Measurements from ENCODE around the gene CREB3L2. TPM values are rescaled to one million over a fixed set of nuclear protein-coding genes. Genes with fewer than 3 reads are reported as not detected.

CREB3L2 gene
- total and polyA plus RNA-seq, 8 donors = 6.6 to 38.4 (median 32.2) TPM

DNA sequence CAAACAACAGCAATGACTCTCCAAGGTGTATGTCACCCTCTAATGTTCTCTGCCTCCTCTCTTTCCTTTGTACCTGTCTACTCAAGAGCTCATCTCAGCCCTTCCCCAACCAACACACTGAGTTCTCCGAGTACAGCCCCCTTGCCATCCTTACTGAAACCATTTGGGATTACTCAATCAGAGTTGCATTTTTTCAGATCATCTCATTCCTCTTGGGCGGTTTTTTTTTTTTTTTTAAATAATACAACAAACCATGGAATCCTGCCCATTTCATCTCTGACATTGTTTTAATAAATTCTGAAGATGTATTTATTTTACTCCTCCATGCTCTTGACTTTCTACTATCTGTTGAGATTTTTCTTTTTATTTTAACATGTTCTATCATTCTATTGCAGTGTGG lies 4.2 kb upstream of the CREB3L2 start:
- Histone ChIP-seq H3K27me3 (no peaks in the 10 kb centered on the region), H3K27ac (no peak overlapping the region), H3K9me3 (no peaks in the 10 kb centered on the region), H3K4me1 (no peaks in the 10 kb centered on the region), H3K4me3 (no peak overlapping the region), H3K36me3 (no peaks in the 10 kb centered on the region)
- TF ChIP-seq, protein P1, sequence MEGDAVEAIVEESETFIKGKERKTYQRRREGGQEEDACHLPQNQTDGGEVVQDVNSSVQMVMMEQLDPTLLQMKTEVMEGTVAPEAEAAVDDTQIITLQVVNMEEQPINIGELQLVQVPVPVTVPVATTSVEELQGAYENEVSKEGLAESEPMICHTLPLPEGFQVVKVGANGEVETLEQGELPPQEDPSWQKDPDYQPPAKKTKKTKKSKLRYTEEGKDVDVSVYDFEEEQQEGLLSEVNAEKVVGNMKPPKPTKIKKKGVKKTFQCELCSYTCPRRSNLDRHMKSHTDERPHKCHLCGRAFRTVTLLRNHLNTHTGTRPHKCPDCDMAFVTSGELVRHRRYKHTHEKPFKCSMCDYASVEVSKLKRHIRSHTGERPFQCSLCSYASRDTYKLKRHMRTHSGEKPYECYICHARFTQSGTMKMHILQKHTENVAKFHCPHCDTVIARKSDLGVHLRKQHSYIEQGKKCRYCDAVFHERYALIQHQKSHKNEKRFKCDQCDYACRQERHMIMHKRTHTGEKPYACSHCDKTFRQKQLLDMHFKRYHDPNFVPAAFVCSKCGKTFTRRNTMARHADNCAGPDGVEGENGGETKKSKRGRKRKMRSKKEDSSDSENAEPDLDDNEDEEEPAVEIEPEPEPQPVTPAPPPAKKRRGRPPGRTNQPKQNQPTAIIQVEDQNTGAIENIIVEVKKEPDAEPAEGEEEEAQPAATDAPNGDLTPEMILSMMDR (IDR thresholded peaks at IDR 0.05) = no peak
- 82 to 90% methylated on average over 2 of the region's 2 CpGs for WGBS, 2 donors
- ATAC-seq = no peak
- no peak for FAIRE-seq
- no peak for DNase-seq
- intact Hi-C loops (cut with DNase I) = loop anchor here in 2 of 3 donors (5.0 kb wide), 2 partner anchors 104 to 349 kb away; no protein-coding TSS in a partner anchor

DNA sequence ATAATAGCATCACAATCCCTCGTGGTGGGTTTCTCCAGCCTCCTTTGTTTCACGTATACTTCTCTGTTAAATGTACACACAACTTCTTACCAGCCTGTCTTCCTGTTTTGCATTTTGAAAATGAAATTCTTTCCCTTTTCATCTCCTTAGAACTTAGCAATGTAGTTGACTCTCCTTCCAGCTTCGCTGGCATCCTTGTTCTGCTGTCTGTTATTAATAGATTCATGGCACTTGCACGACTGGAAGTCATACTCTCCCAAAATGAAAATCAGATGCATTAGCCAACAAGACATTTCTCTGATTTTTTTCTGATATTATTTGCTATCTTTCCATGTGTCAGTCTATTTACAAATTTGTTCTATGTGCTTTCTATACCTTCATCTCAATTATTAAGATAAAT lies 3.0 kb upstream of the CREB3L2 start:
- no peak overlapping the region for H3K27ac ChIP-seq
- no peaks in the 10 kb centered on the region for H3K9me3 ChIP-seq
- 72 to 76% methylated on average over 4 of the region's 4 CpGs for WGBS, 2 donors
- intact Hi-C loops (cut with DNase I) = loop anchor here (5.0 kb wide), 3 partner anchors 98 to 348 kb away; no protein-coding TSS in a partner anchor
- H3K27me3 ChIP-seq = no peaks in the 10 kb centered on the region
- H3K4me1 ChIP-seq = peaks cover 0 to under 1% (median 0%) of the 10 kb centered on the region in 3 donors
- no peak for FAIRE-seq
- no peak for ATAC-seq
- no peaks in the 10 kb centered on the region for H3K36me3 ChIP-seq
- no peak overlapping the region for H3K4me3 ChIP-seq
- TF ChIP-seq, protein P1 (IDR thresholded peaks at IDR 0.05) = no peak
- no peak for DNase-seq

DNA sequence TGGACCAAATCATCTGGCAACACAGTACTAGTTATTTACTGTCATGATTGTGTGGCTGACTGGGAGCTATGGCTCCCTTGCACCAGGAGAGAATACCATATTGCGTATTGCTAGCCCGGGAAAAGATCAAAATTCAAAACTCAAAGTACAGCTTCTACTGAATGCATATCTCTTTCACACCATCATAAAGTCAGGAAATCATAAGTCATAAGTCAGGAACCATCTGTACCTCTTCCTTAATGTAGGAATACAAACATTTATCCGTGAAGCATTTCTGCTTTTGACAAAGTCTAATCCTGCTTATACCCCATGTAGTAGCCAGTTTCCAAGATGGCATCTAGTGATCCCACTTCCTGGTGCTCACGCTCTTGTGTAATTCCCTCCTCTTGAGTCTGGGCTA lies 2.2 kb upstream of the CREB3L2 start:
- FAIRE-seq (no peak), DNase-seq (no peak), ATAC-seq (no peak)
- peaks cover 0 to 4% (median 0%) of the 10 kb centered on the region in 3 donors for H3K4me1 ChIP-seq
- H3K4me3 ChIP-seq = no peak overlapping the region
- TF ChIP-seq, protein P1 (IDR thresholded peaks at IDR 0.05) = no peak
- intact Hi-C loops (cut with DNase I) = loop anchor here in 1 of 3 donors (5.0 kb wide), 1 partner anchor 97 kb away; no protein-coding TSS in a partner anchor
- H3K27ac ChIP-seq = no peak overlapping the region
- no peaks in the 10 kb centered on the region for H3K9me3 ChIP-seq
- 93 to 94% methylated on average over 4 of the region's 4 CpGs for WGBS, 2 donors
- H3K36me3 ChIP-seq = no peaks in the 10 kb centered on the region
- H3K27me3 ChIP-seq = no peaks in the 10 kb centered on the region

DNA sequence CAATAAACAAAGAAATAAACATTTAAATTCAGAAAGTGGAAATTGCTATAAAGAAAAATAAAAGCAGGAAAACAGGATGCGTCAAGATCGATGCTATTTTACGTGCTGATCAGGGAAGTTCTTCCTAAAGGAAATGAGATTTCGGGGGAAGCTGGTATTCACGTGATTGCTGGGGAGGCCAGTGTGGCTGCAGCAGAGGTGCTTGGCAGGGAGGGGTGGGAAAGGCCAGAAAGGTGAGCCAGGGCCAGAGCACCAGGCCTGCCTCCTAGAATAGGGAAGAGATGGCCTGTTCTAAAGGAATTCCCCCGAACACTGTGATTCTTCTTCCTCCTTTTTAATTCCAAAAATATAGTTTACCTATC lies 923 bp upstream of the CREB3L2 start:
- TF ChIP-seq, protein P1 (IDR thresholded peaks at IDR 0.05) = no peak
- no peak overlapping the region for H3K27ac ChIP-seq
- no peak for FAIRE-seq

GRCh38 chr7:138002096-138002827 lies 376 bp upstream of the CREB3L2 start:
- Histone ChIP-seq H3K4me1 (peaks cover 0 to 9% (median 7%) of the 10 kb centered on the region in 3 donors), H3K36me3 (no peaks in the 10 kb centered on the region), H3K9me3 (no peaks in the 10 kb centered on the region), H3K27me3 (no peaks in the 10 kb centered on the region), H3K27ac (peak overlapping the region; percentile 89 to 96 (median 93)), H3K4me3 (peak overlapping the region; percentile 69 to 97 (median 90))
- FAIRE-seq (peak; percentile 98), DNase-seq (peak; percentile 97 to 100 (median 99)), ATAC-seq (peak; percentile 91 to 97 (median 92))
- intact Hi-C loops (cut with DNase I) = loop anchor here in 1 of 3 donors (5.0 kb wide), 1 partner anchor 95 kb away; no protein-coding TSS in a partner anchor
- 2 to 3% methylated on average over 28 of the region's 28 CpGs for WGBS, 2 donors
- TF ChIP-seq, protein P1 (IDR thresholded peaks at IDR 0.05) = peak; percentile 80 to 95 (median 85)

More for the DNA sequence above, 923 bp upstream of the CREB3L2 start:
- 78 to 79% methylated on average over 6 of the region's 6 CpGs for WGBS, 2 donors
- DNase-seq (peak in 1 of 6 donors; percentile 25), ATAC-seq (no peak)
- Histone ChIP-seq H3K4me3 (no peak overlapping the region), H3K27me3 (no peaks in the 10 kb centered on the region), H3K4me1 (peaks cover 0 to 7% (median 6%) of the 10 kb centered on the region in 3 donors), H3K9me3 (no peaks in the 10 kb centered on the region), H3K36me3 (no peaks in the 10 kb centered on the region)
- intact Hi-C loops (cut with DNase I) = loop anchor here in 1 of 3 donors (5.0 kb wide), 1 partner anchor 96 kb away; no protein-coding TSS in a partner anchor
